ENCODE results near the gene USH2A.

The USH2A gene

DNA sequence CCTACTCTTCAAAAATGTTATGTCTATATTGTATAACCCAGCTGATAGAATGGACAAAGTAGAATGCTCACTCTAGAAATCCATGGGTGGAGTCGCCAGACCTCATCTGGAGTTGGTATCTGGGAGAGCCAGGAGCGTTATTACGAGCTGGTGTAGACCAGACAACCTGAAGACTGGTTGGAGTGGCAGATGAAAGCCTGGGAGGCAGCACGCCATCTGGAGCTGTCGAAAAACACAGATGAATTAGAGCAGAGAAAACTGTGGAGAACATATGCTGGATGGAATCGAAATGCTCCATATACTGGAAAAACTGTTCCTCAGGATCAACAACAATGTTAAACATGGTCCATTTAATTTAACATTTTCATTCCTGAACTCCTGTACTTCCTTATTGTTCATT is 522.6 kb downstream of the USH2A start:
- FAIRE-seq = no peak

DNA sequence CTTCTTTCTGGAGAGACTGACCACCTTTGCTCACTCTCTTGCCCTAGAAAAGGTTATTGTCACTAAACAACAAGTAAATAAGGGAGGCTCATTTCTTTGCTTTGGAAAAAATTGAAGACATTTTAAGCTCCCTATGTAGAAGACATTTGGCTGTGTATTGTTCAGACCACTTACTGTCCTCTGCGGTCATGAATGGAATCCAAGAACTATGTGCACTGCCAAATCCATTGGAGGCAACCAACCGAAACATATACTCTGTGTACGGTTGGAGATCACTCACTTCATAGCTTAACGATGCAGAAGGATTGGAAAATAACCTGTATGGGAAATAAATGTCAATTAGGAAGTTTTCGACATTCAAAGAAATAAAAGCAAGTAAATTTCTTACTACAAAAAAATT is 523.3 kb downstream of the USH2A start:
- FAIRE-seq = no peak

GRCh38 chr1:215895893-215896292 is 527.4 kb downstream of the USH2A start:
- FAIRE-seq = no peak

DNA sequence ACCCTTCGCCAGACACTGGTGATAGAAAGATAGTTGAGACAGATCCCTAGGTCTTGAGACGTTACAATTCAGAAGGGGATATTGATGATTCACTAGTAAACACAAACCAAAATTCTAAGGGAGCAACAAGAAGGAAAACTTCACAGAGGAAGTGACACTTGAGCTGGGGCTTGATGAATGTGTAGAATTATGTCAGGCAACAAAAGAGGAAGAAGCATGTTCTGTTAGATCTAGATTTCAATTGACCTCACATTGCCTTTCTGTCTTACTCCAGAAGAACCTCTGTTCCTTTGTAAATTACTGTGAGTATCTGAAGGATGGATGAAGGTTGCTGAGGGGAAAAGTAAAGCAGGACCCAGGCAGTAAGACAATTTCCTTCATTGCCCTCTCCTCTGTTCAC is 528.0 kb downstream of the USH2A start:
- no peak for FAIRE-seq

DNA sequence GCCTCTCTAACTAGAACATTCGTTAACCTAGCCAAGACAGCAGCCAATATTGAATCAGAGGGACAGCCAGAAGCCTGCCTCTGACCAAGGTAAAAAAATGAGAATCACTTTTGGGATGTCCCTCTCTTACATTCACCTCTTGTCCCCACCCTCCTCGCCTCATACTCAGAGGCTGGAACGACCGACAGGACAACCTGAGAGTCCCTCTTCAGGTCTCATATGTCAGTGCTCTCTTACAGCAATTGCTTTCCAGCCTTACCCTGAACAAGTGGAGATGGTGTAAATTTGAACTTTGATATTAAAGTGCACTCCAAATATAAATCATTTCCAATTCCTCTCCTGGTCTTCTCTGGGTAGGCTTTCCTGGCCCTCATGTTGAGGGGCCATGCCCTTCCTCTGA is 528.6 kb downstream of the USH2A start:
- FAIRE-seq = no peak

DNA sequence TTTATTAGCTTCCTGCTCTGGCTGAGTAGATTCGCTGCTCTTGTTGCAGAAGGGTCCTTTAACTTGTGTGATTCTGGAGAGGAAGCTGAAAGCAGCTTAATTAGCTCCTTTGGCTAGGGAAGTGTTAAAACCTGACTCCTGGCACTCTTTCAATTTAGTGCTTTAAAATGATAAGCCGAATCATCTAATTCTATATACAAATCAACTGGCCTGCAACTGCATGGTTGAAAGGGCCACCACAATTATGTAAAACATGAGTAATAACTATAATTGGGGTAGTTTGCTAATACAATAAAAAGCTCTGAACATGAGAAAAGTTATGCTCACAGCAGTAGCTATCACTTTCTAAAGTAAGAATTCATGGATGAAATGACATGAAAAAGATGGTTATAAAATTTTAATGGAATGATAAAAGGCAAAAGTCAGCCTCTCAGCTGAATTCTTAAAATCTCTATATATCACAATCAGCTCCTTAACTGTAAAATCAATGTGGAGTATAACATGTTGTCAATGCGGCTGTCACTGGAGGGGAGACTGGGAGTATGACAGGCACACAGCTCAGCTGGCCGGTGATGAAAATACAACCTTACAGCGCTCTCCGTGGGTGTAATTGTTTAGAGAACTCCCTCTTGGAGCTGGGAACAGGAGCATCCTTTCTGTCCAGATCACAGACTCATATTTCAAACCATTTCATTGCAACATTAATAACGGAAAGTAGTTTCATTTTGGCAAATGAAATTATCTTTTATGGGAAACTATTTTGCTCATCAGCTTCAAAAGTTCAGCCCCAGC is 531.8 kb downstream of the USH2A start:
- FAIRE-seq = no peak

DNA sequence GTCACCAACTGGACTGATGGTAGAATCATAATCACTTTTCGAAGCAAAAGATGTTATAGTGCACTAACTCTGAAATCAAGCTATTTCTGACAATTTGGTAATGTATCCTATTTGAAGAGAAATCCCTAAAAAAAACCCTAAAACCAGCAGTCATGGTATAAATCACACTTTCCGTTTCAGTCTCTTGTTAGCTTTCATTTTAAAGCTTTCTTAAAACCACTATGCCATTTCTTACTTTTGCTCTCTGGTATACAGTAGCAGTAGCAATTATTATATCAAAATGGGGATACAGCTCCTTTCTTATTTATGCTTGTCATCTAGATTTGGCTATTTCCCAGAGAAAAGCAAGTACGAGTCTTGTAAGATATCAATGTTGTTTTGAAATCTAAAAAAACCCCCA is 532.8 kb downstream of the USH2A start:
- no peak for FAIRE-seq

- FAIRE-seq = no peak
Measured at GRCh38 chr1:215889871-215890270, 533.4 kb downstream of the USH2A start.

GRCh38 chr1:215888159-215888558 is 535.1 kb downstream of the USH2A start:
- no peak for FAIRE-seq

- no peak for FAIRE-seq
Measured at GRCh38 chr1:215887627-215888026, 535.6 kb downstream of the USH2A start.

GRCh38 chr1:215883004-215883403 is 540.2 kb downstream of the USH2A start:
- no peak for FAIRE-seq

DNA sequence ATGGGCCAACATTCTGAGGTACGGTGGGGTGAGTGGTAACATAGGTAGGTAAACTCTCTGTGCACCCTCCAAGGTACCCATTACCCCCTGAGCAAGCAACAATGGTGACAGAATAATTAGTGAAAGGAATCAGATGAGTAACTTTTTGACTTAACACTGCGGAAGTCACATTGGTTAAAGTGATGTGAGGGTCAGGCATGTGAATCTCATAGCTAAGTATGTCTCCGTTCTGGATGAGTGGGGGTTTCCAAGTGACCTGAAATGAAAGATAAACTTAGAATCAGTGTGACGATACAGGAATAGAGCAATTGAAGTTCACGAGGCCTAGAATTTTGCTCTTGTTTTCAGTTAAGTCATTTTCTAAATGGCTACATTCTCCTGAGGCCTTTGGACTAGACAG is 544.4 kb downstream of the USH2A start:
- FAIRE-seq = no peak

GRCh38 chr1:215878128-215878527 is 545.1 kb downstream of the USH2A start:
- FAIRE-seq = no peak

- FAIRE-seq = no peak
Measured at GRCh38 chr1:215877452-215877951, 545.7 kb downstream of the USH2A start.

- no peak for FAIRE-seq
Measured at GRCh38 chr1:215875712-215876111, 547.5 kb downstream of the USH2A start.

GRCh38 chr1:215875236-215875635 is 548.0 kb downstream of the USH2A start:
- FAIRE-seq = no peak

DNA sequence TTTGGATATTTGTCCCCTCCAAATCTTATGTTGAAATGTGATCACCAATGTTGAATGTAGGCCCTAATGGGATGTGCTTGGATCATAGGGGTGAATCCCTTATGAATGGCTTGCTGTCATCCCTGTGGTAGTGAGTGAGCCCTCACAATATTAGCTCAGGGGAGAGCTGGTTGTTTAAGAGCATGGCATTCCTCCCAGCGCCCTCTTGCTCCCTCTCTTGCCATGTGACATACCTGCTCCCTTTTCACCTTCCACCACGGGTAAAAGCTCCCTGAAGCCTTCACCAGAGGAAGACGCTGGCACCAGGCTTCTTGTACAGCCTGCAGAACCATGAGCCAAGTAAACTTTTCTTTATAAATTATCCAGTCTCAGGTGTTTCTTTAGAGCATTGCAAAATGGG is 550.6 kb downstream of the USH2A start:
- no peak for FAIRE-seq

DNA sequence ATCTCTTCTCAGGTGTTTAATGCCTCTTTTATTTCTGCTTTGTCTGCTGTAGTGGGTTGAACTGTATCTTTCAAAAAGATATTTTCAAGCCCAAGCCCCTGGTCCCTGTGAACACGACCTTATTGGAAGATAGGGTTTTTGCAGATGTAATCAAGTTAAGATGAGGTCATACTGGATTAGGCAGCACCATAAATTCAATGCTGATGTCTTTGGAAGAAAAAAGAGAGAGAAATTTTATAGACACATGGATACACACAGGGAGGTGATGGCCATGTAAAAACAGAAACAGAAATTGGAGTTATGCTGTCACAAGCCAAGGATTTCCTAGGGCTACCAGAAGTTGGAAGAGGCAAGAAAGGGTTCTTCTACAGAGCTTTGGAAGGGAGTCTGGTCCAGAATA is 554.7 kb downstream of the USH2A start:
- no peak for FAIRE-seq

DNA sequence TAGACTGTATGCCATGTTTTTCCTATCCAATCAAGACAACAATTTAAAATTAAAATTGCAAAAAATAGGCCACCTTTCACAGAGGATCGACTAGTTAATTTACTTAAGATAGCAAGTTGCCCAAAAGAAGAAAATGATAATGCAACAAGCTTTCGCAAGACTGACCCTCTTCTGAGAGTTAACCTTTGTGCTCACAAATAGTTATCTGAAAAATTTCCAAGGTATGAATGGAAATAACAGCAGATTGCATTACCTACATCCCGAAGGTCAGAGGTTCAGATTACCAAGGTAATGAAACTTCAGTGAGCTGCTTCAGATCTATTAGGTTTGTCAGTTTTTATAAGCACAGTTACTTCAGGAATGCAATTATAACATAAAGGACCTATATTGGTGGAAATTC is 558.2 kb downstream of the USH2A start:
- no peak for FAIRE-seq

DNA sequence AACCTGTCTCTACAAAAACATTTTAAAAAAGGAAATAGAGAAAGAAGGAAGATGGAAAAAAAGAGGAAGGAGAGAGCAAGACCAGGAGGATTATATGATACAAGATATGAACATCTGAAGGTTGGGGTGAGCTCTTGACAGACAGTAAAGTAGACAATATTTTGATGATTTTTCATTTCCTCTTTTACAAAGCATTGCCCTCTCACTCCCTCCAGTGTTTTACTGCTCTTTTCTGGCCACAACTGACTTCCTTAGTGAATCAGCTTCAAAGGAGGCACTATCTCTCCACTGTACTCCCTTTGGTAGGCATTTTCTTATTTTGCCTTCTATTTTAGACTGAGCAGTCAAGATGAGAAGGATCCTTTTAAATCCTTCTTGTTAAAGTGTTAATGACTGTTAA is 559.5 kb downstream of the USH2A start:
- no peak for FAIRE-seq

DNA sequence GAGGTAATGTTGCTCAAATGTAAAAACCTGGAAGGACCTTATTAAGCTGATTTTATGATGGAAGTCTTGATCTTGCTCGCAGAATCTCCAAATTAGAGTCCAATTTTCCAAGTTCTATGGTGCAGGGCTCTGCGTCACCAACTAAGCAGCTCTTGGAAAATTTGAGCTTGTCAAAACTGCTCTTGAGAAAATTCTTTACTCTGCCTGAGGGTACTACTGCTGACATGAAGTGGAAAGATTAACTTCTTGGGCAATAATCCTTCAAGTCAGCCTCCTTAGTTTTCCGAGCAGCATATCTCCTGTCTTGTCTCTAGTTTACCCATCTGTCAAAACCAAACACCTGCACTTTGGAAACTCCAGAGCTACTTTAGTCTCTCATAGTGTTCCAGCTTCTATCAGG is 562.4 kb downstream of the USH2A start:
- no peak for FAIRE-seq

DNA sequence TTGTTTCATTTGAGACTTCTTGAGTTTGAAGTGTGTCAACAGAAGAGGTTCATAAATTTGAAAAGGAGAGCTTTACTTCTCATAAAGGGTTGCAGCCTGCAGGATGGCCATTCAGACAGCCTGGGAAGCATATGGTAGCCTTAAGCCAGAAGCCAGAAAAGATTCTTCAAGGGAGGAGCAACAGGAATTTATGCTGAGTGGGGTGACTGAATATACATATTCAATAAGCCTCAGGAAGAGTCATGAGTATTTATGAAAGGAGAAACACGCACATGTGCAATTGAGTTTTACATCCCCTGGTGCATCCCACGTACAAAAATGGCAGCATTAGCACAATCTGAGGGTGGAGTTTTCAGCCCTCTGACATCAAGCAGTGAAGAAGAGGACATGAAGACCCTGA is 565.9 kb downstream of the USH2A start:
- no peak for FAIRE-seq

- FAIRE-seq = no peak
Measured at GRCh38 chr1:215845234-215845891, 577.9 kb downstream of the USH2A start.

DNA sequence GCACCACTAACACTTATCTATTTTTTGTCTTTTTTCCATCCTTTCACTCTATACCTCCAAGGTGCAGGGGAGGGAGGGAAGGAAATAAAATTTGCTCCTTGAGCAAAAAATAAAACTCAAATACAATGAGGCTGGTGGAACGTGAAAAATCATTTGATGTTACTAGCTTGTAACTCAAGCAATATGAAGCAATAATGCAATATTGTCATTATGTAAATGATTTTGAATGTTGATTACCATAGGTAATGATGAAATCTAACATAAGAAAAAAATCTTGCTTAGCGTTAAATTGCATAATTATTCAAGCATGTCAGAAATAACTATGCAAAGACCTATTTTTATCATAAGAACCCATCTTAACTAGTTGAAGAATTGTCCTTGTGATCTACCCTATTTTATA is 578.5 kb downstream of the USH2A start:
- no peak for FAIRE-seq

DNA sequence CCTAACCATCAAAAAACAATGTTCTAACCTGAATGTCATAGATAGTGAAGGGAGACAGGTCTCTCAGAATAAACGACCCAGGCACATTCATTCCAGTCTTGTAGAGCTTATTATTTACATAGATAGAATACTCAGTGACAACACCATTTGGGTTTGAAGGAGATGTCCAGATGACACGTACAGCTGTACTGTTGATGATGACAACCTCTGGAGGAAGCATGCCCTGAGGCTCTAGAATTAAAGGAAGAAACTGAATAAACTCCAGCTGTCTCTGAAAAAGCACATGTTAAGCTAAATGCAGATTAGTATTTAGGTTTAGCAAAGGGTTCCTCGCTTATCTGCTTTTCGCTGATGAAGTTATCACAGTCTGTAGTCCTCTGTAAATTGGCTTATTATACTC is 579.0 kb downstream of the USH2A start:
- no peak for FAIRE-seq
